Mesenchymal stem cell (in vitro differentiated cells and primary cell): ENCODE data around the gene MAL.

Source experiments
- DNase-seq: peaks from one replicate; pipeline ENCODE4 v3.0.0-alpha.2; 2013
- H2AFZ ChIP-seq: one replicate; pipeline ENCODE4 v1.6.1; 2013; ENCODE audit warnings: low read depth, mild to moderate bottlenecking, control low read depth, inconsistent platforms, low read length, moderate library complexity
- H2AK5ac ChIP-seq: 2 replicates; pipeline ENCODE4 v1.6.1; 2013; ENCODE audit warnings: low read length, moderate library complexity, mild to moderate bottlenecking, inconsistent platforms; ENCODE audit not compliant: severe bottlenecking
- H2BK120ac ChIP-seq: one replicate; pipeline ENCODE4 v1.6.1; 2013; ENCODE audit warnings: low read depth, mild to moderate bottlenecking, inconsistent platforms, low read length, moderate library complexity
- H2BK12ac ChIP-seq, 2 experiments: one replicate each; pipeline ENCODE4 v1.6.1; 2013; ENCODE audit warnings: inconsistent platforms in 2 of 2, low read length in 2 of 2, mild to moderate bottlenecking in 2 of 2, moderate library complexity in 2 of 2, control low read depth in 1 of 2
- H2BK15ac ChIP-seq: one replicate; pipeline ENCODE4 v1.6.1; 2013; ENCODE audit warnings: mild to moderate bottlenecking, low read depth, inconsistent platforms; ENCODE audit not compliant: poor library complexity, severe bottlenecking
- H2BK5ac ChIP-seq: 2 replicates; pipeline ENCODE4 v1.6.1; 2013; ENCODE audit warnings: low read depth, mild to moderate bottlenecking, low read length, control low read depth, inconsistent platforms; ENCODE audit not compliant: poor library complexity, severe bottlenecking
- H3K14ac ChIP-seq, 2 experiments: one replicate each; pipeline ENCODE4 v1.6.1; 2013; ENCODE audit warnings: inconsistent platforms in 2 of 2, low read length in 2 of 2, control low read depth in 1 of 2, mild to moderate bottlenecking in 1 of 2, moderate library complexity in 1 of 2
- H3K18ac ChIP-seq, 2 experiments: one replicate each; pipeline ENCODE4 v1.6.1; 2013; ENCODE audit warnings: inconsistent platforms in 2 of 2, low read length in 2 of 2, control low read depth in 1 of 2, low read depth in 1 of 2, mild to moderate bottlenecking in 1 of 2
- H3K23ac ChIP-seq, 2 experiments: one replicate each; pipeline ENCODE4 v1.6.1; 2013; ENCODE audit warnings: inconsistent platforms in 2 of 2, low read length in 2 of 2, mild to moderate bottlenecking in 2 of 2, moderate library complexity in 2 of 2, control low read depth in 1 of 2
- H3K27ac ChIP-seq: 2 replicates; pipeline ENCODE4 v1.5.1; 2013; ENCODE audit warnings: mild to moderate bottlenecking, moderate library complexity, low read length, control low read depth, inconsistent platforms; ENCODE audit not compliant: poor library complexity, severe bottlenecking
- H3K27me3 ChIP-seq, 2 experiments: 2 replicates each; pipeline versions ENCODE4 v1.6.1 to v1.7.0; 2013; ENCODE audit warnings: low read length in 2 of 2, mild to moderate bottlenecking in 2 of 2, moderate library complexity in 2 of 2, control low read depth in 1 of 2, inconsistent platforms in 1 of 2; ENCODE audit not compliant: control insufficient read depth in 1 of 2, insufficient read depth in 1 of 2
- H3K36me3 ChIP-seq, 2 experiments: 2 replicates each; pipeline versions ENCODE4 v1.6.1 to v1.7.0; 2013; ENCODE audit warnings: low read length in 2 of 2, control low read depth in 1 of 2, inconsistent platforms in 1 of 2, low read depth in 1 of 2, mild to moderate bottlenecking in 1 of 2; ENCODE audit not compliant: insufficient read depth in 2 of 2, control insufficient read depth in 1 of 2
- H3K4ac ChIP-seq, 2 experiments: one replicate each; pipeline ENCODE4 v1.6.1; 2013; ENCODE audit warnings: inconsistent platforms in 2 of 2, low read length in 2 of 2, mild to moderate bottlenecking in 2 of 2, moderate library complexity in 2 of 2, control low read depth in 1 of 2, low read depth in 1 of 2
- H3K4me1 ChIP-seq: 2 replicates; pipeline ENCODE4 v1.6.1; 2013; ENCODE audit warnings: low read depth, low read length, control low read depth; ENCODE audit not compliant: control insufficient read depth, insufficient read depth
- H3K4me2 ChIP-seq: 2 replicates; pipeline ENCODE4 v1.6.1; 2013; ENCODE audit warnings: low read length, mild to moderate bottlenecking, inconsistent platforms; ENCODE audit not compliant: poor library complexity, severe bottlenecking
- H3K4me3 ChIP-seq, 2 experiments: 2 replicates each; pipeline versions ENCODE4 v1.5.1 to v1.7.0; 2013; ENCODE audit warnings: low read length in 2 of 2, mild to moderate bottlenecking in 2 of 2, control low read depth in 1 of 2, low read depth in 1 of 2; ENCODE audit not compliant: insufficient read depth in 1 of 2
- H3K79me1 ChIP-seq: replicated peaks from 2 replicates; pipeline ENCODE4 v1.6.1; 2013; ENCODE audit warnings: mild to moderate bottlenecking, control low read depth, low read length, inconsistent platforms; ENCODE audit not compliant: poor library complexity, severe bottlenecking
- H3K9ac ChIP-seq: 2 replicates; pipeline ENCODE4 v1.7.0; 2013; ENCODE audit warnings: mild to moderate bottlenecking, low read length, moderate library complexity
- H3K9me3 ChIP-seq: 2 replicates; pipeline ENCODE4 v1.7.0; 2013; ENCODE audit warnings: mild to moderate bottlenecking, low read length; ENCODE audit not compliant: control insufficient read depth
- H4K8ac ChIP-seq: one replicate; pipeline ENCODE4 v1.6.1; 2013; ENCODE audit warnings: inconsistent platforms, mild to moderate bottlenecking, low read length, moderate library complexity
- H4K91ac ChIP-seq: one replicate; pipeline ENCODE4 v1.6.1; 2013; ENCODE audit warnings: mild to moderate bottlenecking, low read length, inconsistent platforms
- WGBS: methylation state at CpG from one replicate; pipeline ENCODE4 v1.1.7; 2013; ENCODE audit warnings: mixed read lengths; 5-methylcytosine and 5-hydroxymethylcytosine counted together

Gene MAL

DNA sequence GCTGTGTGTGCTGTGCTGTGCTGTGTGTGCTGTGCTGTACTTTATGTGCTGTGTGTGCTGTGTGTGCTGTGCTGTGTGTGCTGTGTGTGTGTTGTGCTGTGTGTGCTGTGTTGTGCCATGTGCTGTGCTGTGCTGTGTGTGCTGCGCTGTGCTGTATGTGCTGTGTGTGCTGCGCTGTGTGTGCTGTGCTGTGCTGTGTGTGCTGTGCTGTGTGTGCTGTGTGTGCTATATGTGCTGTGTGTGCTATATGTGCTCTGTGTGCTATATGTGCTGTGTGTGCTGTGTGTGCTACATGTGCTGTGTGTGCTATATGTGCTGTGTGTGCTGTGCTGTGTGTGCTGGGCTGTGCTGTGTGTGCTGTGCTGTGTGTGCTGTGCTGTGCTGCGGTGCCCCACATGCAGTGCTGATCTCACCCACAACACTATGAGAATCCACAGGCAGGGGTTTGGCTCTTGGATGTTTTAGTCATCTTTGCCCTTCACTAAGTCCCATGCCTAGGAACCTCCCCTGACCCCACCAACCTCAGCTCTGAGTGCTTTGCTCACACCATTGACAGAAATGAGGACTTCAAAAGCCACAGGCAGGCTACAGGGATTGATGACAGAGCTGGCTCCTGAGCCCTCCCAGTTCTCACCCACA is 30.5 kb upstream of the MAL start:
- DNase-seq, result no peak
- Histone ChIP-seq H3K27ac (no peak overlapping the region), H3K4ac (no peak overlapping the region), H3K4me1 (peaks cover 4% of the 10 kb centered on the region), H3K4me3 (no peak overlapping the region), H2BK12ac (no peak overlapping the region), H2AK5ac (no peak overlapping the region), H3K18ac (no peak overlapping the region), H3K9ac (no peak overlapping the region), H3K14ac (no peak overlapping the region), H4K91ac (no peak overlapping the region), H2BK15ac (no peak overlapping the region), H3K27me3 (peaks cover 6 to 94% of the 10 kb centered on the region in 2 experiments), H3K4me2 (no peak overlapping the region), H2BK5ac (no peak overlapping the region), H2BK120ac (no peak overlapping the region), H3K23ac (no peak overlapping the region), H4K8ac (no peak overlapping the region), H3K9me3 (no peaks in the 10 kb centered on the region), H3K36me3 (no peaks in the 10 kb centered on the region), H3K79me1 (no peaks in the 10 kb centered on the region), H2AFZ (no peak overlapping the region)
- 81% methylated on average over 3 of the region's 3 CpGs for WGBS

DNA sequence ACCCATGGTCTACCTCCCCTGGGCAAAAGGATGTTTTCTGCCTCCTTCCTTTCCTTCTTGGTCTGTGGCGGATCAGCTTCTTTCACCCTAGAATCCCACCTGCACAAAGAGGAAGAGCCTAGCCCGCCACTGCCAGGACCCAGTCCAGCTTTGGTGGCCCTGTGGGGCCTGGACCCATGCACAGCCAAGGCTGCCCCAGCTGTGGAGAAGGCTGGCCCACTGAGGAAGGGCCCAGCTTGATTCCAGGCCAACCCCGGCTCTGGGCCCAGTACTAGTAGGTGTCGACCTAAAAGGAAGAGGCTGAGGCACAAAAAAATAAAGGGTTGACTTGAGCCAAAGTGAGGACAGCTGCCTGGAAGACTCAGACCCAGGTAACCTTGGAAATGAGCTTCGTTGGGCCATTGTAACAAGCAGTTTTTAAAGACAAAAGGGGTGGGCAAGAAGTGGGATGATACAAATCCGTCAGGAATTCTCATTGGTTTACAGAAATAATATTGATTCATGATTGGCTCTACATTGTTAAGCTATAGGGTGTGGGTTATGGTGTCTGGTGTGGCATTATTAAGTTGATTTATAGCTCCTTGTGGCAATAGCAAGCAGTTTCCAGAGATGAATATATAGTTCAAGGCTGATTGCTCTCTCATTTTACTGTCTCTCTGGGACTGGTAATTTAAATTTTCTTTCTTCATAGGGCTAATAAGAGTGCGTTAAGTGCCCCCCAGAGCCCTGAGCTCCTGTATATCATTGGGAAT is 29.8 kb upstream of the MAL start:
- H3K4me1 ChIP-seq, result peaks cover 4% of the 10 kb centered on the region
- no peak overlapping the region for H4K8ac ChIP-seq
- no peak overlapping the region for H3K4me2 ChIP-seq
- no peak overlapping the region for H2BK12ac ChIP-seq
- peaks cover 6 to 92% of the 10 kb centered on the region in 2 experiments for H3K27me3 ChIP-seq
- H2AFZ ChIP-seq, result no peak overlapping the region
- H3K79me1 ChIP-seq, result no peaks in the 10 kb centered on the region
- H3K23ac ChIP-seq, result no peak overlapping the region
- H3K4me3 ChIP-seq, result no peak overlapping the region
- H2BK120ac ChIP-seq, result no peak overlapping the region
- no peak overlapping the region for H4K91ac ChIP-seq
- no peak overlapping the region for H3K27ac ChIP-seq
- no peak for DNase-seq
- no peak overlapping the region for H2AK5ac ChIP-seq
- no peak overlapping the region for H3K14ac ChIP-seq
- H3K9me3 ChIP-seq, result no peaks in the 10 kb centered on the region
- H3K36me3 ChIP-seq, result no peaks in the 10 kb centered on the region
- H3K4ac ChIP-seq, result no peak overlapping the region
- H2BK5ac ChIP-seq, result no peak overlapping the region
- no peak overlapping the region for H3K9ac ChIP-seq
- WGBS, result 46% methylated on average over 7 of the region's 7 CpGs
- H2BK15ac ChIP-seq, result no peak overlapping the region
- no peak overlapping the region for H3K18ac ChIP-seq

GRCh38 chr2:94996305-94997100 is 29.0 kb upstream of the MAL start:
- H3K36me3 ChIP-seq, result no peaks in the 10 kb centered on the region

More at GRCh38 chr2:94996305-94997100, 29.0 kb upstream of the MAL start:
- no peak overlapping the region for H2AK5ac ChIP-seq
- no peak overlapping the region for H3K27ac ChIP-seq
- H4K8ac ChIP-seq, result no peak overlapping the region
- H3K9me3 ChIP-seq, result no peaks in the 10 kb centered on the region
- no peak overlapping the region for H3K9ac ChIP-seq
- no peak overlapping the region for H2BK12ac ChIP-seq
- H3K23ac ChIP-seq, result no peak overlapping the region
- WGBS, result 74% methylated on average over 8 of the region's 23 CpGs
- H3K4me2 ChIP-seq, result no peak overlapping the region
- no peak overlapping the region for H2BK5ac ChIP-seq
- H3K14ac ChIP-seq, result no peak overlapping the region
- no peak overlapping the region for H3K18ac ChIP-seq
- H3K4ac ChIP-seq, result no peak overlapping the region
- peaks cover 3 to 88% of the 10 kb centered on the region in 2 experiments for H3K27me3 ChIP-seq
- H2BK15ac ChIP-seq, result no peak overlapping the region
- H3K79me1 ChIP-seq, result no peaks in the 10 kb centered on the region
- H4K91ac ChIP-seq, result no peak overlapping the region
- no peak overlapping the region for H3K4me3 ChIP-seq
- no peak overlapping the region for H2AFZ ChIP-seq
- peaks cover 4% of the 10 kb centered on the region for H3K4me1 ChIP-seq
- H2BK120ac ChIP-seq, result no peak overlapping the region
- no peak for DNase-seq
